Endometrial microvascular endothelial cells (primary cell): Measurements from ENCODE around the gene ZNF718. TPM values are rescaled to one million over a fixed set of nuclear protein-coding genes. Genes with fewer than 3 reads are reported as not detected.
"Not testable (repeated sequence)": the region's sequence is repeated elsewhere in the genome, so short reads cannot be mapped to it uniquely, and the experiment has no call there.

Source experiments
- in situ Hi-C: cut with HindIII; loops from 2 replicates; pipeline ENCODE4 v1.10.0; 2017; ENCODE audit warnings: low sequenced_read_pairs, low pct_unique_long_range_greater_than_20kb; ENCODE audit errors: inconsistent ontology term
- total RNA-seq: library from RNA; depleted of rRNA; stranded (reverse); fragments of >200 nt; gene quantifications from one replicate; pipeline ENCODE4 v1.2.3, GENCODE V29; 2015; ENCODE audit errors: inconsistent ontology term

ZNF718 gene
- 7.6 TPM for total RNA-seq

DNA sequence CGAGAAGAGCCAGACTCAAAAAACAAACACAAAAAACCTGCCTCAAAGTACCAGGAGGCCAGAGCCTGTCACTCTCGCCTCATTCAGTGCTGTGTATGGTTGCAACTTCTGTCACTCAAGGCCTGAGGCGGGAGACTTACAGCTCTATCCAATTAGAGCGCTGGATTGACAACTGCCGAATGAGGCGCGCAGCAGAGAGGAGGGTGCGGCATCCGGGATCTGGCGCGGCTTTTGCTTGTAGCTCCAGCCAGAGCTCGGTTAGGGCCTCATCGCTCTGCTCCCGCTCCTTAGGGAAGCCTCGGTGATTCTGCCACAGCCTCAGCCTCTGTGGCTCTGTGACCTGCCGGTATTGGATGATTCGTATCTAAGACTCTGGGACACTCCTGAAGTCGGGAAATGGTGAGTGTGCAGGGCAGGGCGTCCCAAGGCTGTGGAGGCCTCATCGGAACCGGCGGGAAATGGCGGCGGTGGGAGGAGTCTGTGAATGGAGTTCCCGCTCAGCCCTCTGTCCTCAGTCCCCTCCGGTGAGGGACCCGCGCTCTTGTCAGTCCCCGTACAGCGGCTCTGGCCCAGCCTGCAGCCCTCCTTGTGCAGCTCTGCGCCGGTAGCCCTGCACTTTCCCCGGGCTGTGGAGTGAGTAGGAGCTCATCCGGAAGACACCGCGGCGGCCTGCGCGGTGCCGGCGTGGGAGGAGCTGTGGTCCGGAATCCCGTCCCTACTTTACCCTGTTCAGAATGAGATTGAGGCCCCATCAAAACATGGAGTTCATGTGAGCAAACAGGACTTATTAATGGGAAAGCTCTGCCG, at the start of gene ZNF718:
Gene ZNF718, plus strand, starts transcription at position 227 of the 807 bp plus-strand sequence. Its CDS starts 170 bp downstream, at position 397.
- in situ Hi-C loops: no loop called here

GRCh38 chr4:85951-86350, 38.4 kb upstream of the ZNF718 start:
- in situ Hi-C loops: no loop called here

DNA sequence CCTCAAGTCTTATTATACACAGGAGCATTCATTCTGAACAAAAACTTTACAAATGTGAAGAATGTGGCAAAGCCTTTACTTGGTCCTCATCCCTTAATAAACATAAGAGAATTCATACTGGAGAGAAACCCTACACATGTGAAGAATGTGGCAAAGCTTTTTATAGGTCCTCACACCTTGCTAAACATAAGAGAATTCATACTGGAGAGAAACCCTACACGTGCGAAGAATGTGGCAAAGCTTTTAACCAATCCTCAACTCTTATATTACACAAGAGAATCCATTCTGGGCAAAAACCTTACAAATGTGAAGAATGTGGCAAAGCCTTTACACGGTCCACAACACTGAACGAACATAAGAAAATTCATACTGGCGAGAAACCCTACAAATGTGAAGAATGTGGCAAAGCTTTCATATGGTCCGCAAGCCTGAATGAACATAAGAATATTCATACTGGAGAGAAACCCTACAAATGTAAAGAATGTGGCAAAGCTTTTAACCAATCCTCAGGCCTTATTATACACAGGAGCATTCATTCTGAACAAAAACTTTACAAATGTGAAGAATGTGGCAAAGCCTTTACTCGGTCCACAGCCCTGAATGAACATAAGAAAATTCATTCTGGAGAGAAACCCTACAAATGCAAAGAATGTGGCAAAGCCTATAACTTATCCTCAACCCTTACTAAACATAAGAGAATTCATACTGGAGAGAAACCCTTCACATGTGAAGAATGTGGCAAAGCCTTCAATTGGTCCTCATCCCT, 37.6 kb upstream of the ZNF718 start:
- in situ Hi-C loops: not testable (repeated sequence)

- in situ Hi-C loops: no loop called here
These were observed 25.9 kb upstream of the ZNF718 start for GRCh38 chr4:98386-98785.

DNA sequence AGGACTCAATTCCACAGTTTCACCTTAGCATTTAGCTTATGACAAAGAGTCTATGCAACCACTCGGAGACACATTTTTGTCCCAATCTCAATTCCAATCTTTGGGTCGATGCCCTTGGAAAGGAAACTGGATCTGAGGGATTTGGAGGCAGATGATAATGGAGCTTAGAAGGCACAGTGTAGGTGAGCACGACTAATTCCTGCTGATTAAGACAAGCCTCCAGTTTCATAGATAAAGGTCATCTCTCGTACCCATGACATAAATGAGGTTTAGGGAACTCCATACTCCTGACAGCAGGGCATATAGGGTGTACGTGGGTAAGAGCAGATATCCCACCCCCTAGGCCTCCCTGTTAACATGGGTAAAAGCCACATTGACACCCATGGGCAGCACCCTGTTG, 24.4 kb upstream of the ZNF718 start:
- in situ Hi-C loops: no loop called here

DNA sequence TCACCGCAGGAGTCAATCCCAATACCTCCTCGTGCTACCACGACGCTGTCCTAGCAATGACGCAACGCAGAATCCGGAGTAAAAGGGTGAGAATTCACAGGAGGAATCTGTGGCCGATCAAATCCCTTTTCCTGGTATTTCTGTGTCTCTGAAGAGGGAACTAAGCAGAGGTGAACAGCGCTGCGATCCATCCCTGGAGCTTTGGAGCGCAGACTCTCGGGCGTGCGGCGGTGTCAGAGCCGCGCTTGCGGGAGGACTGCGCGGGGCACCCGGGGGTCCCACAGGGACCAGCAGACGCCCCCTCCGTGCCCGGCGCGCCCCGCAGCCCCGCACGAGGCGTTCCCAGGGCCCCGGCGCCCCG, 17.2 kb upstream of the ZNF718 start:
- in situ Hi-C loops: no loop called here

- in situ Hi-C loops: no loop called here
These were observed 16.6 kb upstream of the ZNF718 start for GRCh38 chr4:107444-108429.

GRCh38 chr4:112771-113170, 11.5 kb upstream of the ZNF718 start:
- in situ Hi-C loops: no loop called here

DNA sequence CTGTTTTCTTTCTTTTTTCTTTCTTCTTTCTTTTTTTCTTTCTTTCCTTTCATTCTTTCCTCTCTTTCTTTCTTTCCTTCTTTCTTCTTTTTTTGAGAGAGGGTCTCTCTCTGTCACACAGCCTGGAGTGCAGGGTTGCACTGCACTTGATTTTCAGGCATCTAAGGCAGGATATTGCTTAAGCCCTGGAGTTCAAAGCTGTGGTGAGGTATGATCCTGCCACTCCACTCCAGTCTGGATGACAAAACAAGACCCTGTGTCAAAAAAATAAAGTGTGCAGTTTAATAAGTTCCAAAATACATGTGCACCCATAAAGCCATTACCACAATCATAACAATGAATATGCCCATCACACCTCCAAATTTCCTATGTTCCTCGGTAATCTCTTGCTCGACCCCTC, 10.6 kb upstream of the ZNF718 start:
- in situ Hi-C loops: no loop called here

GRCh38 chr4:114149-114548, 10.2 kb upstream of the ZNF718 start:
- in situ Hi-C loops: no loop called here

DNA sequence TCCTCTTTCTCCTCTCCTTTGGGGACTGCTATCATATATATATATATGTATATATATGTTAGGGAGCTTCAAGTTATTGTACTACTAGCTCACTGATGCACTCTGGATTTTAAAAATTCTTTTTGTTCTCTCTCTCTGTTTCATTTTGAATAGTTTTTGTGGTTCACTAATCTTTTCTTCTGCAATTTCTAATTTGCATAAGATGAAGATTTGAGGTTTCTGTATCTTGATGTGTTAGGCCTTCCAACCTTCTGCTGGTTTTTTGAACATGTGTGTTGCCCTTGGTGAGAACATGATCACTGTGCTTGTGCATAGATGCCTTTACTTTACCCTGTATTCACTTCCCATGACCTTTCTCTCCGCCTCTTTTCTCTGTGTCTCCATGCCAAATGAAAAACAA, 7.8 kb upstream of the ZNF718 start:
- in situ Hi-C loops: no loop called here

DNA sequence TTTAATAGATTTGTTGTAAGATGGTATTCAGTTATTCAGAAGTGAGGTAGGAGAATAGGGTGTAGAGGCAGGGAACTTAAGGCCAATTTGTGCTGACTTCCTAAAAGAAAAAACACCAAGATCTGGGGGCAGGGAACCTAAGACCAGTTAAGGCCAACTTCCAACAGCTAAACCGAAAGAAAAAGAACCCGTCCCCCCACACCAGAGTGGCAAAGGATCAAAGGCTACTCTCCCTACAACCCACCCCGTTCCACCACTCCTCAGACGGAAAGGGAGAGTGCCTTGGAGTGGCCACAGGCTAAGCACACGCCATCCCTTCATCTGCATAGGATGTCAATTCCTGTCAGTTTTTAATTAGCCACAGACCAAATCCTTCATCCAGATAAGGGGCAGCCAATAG, 3.7 kb upstream of the ZNF718 start:
- in situ Hi-C loops: no loop called here

DNA sequence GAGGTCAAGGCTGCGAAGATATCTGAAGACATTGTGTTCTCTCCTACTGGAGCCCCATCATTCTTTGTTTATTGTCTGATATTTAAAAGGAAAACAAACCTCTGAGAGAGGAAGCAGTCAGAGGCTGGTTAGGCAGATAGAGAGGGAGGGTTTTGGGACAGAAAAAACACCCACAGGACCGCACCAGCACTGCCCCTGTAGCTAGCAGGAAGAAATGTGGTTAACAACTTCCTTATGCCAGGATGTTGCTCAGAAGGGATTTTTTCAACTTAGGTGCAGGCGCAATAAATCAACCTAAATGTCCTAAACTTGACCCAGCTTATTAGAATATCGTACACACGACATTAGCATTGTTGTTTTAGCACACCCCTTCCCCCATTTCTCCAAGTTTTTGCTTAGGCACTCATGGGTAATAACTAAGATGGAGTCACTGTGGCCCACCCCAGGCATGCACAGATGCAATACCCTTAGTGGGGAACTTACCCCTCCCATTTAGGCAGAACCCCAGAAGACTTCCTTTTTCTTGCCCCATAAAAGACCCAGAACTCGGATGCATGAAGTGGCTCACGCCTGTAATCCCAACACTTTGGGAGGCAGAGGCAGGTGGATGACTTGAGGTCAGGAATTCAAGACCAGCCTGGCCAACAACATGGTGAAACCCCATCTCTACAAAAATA, 2.8 kb upstream of the ZNF718 start:
- in situ Hi-C loops: no loop called here

DNA sequence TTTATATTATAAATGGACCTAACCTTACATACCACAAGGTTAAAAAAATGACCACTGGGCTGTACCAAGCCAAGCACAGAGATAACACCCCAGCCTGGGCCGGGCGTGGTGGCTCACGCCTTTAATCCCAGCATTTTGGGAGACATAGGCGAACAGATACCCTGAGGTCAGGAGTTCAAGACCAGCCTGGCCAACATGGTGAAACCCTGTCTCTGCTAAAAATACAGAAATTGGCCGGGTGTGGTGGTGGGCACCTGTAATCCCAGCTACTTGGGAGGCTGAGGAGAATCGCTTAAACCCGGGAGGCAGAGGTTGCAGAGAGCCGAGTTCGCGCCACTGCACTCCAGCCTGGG, 403 bp upstream of the ZNF718 start:
- in situ Hi-C loops: not testable (repeated sequence)

DNA sequence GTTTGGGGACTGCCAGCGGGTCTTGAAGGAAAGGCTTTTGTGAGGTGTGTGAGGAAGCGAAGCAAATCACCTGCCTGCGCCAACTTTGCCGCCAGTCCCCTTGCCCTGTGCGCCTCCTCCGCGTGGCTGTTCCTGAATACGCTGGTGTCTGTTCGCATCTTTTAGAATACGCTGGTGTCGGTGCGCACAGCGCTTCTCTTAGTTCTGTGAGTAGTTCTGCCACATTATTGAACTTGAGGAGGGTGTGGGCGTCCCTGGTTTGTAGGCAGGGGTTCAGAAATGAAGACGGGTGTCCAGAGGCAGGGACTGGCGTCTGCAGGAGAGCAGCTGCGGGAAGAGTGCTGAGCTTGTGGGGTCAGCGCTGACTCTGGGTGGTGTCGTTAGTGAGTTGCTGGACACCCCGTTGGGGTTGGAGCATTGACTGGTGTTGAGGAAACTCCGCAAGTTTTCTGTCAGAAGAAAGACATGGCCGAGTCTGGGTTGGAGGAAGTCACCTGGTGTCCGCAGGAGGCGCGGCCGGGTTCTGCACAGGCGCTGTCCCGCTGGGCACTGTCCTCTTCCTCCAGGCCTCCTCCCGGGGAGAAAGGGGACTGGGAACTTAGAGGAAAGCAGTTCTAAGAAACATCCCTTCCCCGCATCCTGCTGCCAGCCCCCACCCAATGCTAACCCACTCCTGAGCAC, 930 bp downstream of the ZNF718 start:
- in situ Hi-C loops: no loop called here

GRCh38 chr4:125833-126232, 1.5 kb downstream of the ZNF718 start:
- in situ Hi-C loops: no loop called here

GRCh38 chr4:132483-132882, 8.2 kb downstream of the ZNF718 start:
- in situ Hi-C loops: no loop called here

GRCh38 chr4:138935-139334, 14.6 kb downstream of the ZNF718 start:
- in situ Hi-C loops: no loop called here
